ENCODE data around the gene AK9.
A peak's percentile ranks its signal among the peaks of the same experiment; 100 is the strongest.

DNA sequence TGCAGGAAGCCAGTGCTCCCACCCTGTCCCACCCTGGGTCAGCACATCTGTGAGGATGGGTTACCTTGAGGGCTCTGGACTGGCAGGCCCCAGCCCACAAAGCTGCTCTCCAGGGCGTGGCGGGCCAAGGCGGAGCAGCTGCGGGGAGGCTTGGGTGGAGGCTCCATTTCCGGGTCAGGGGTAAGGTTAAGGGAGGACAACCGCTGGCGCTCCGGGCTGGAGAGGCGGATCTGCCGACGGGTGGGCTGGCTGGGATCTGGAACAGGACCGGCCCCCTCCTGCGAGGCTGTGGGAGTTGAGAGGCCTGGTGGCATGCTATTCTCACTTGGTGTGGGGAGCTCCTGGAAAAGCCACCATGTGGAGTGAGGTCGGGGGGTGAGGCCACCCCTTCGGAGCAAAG lies 244.9 kb downstream of the AK9 start:
- TF ChIP-seq EZH2 (IDR thresholded peaks at IDR 0.05; ENCODE audit: borderline replicate concordance, control insufficient read depth, low read depth, low read length) = no peak
- no peak for TF ChIP-seq MTA3 (IDR thresholded peaks at IDR 0.05; ENCODE audit: borderline replicate concordance, low read length)
- no peak for TF ChIP-seq SUZ12 (IDR thresholded peaks at IDR 0.05; ENCODE audit: unreplicated experiment)
- TF ChIP-seq RFX5 (IDR thresholded peaks at IDR 0.05; ENCODE audit: low read depth, low read length) = no peak
- TF ChIP-seq, protein P1, sequence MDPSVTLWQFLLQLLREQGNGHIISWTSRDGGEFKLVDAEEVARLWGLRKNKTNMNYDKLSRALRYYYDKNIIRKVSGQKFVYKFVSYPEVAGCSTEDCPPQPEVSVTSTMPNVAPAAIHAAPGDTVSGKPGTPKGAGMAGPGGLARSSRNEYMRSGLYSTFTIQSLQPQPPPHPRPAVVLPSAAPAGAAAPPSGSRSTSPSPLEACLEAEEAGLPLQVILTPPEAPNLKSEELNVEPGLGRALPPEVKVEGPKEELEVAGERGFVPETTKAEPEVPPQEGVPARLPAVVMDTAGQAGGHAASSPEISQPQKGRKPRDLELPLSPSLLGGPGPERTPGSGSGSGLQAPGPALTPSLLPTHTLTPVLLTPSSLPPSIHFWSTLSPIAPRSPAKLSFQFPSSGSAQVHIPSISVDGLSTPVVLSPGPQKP (IDR thresholded peaks at IDR 0.05; ENCODE audit: low read depth, low read length) = no peak
- no peak for TF ChIP-seq CTCF (IDR thresholded peaks at IDR 0.05 in 2 of 3, conservative IDR thresholded peaks at IDR 0.05 in 1 of 3; ENCODE audit: control insufficient read depth in 2 of 3, extremely low read depth in 1 of 3, insufficient read depth in 1 of 3, low read depth in 3 of 3, low read length in 3 of 3)
- peak; percentile 40 for TF ChIP-seq POLR2A (IDR thresholded peaks at IDR 0.05; ENCODE audit: low read depth, low read length)
- TF ChIP-seq RAD21 (IDR thresholded peaks at IDR 0.05; ENCODE audit: insufficient read depth, low read depth, low read length) = no peak
- TF ChIP-seq CHD2 (IDR thresholded peaks at IDR 0.05; ENCODE audit: borderline replicate concordance, low read depth, low read length) = no peak
- TF ChIP-seq CBX5 (IDR thresholded peaks at IDR 0.05; ENCODE audit: low read depth) = no peak
- no peak for TF ChIP-seq TAF1 (IDR thresholded peaks at IDR 0.05; ENCODE audit: borderline replicate concordance, low read depth, low read length)

Data from GM12878 (cell line).